Putamen (tissue), 1 donor: ENCODE results near the gene KCNJ9.
A peak's percentile ranks its signal among the peaks of the same experiment; 100 is the strongest.

Experiments
- DNase-seq: peaks from one replicate; pipeline ENCODE4 v3.0.0-alpha.2; 2016; ENCODE audit warnings: low spot score

Gene KCNJ9

DNA sequence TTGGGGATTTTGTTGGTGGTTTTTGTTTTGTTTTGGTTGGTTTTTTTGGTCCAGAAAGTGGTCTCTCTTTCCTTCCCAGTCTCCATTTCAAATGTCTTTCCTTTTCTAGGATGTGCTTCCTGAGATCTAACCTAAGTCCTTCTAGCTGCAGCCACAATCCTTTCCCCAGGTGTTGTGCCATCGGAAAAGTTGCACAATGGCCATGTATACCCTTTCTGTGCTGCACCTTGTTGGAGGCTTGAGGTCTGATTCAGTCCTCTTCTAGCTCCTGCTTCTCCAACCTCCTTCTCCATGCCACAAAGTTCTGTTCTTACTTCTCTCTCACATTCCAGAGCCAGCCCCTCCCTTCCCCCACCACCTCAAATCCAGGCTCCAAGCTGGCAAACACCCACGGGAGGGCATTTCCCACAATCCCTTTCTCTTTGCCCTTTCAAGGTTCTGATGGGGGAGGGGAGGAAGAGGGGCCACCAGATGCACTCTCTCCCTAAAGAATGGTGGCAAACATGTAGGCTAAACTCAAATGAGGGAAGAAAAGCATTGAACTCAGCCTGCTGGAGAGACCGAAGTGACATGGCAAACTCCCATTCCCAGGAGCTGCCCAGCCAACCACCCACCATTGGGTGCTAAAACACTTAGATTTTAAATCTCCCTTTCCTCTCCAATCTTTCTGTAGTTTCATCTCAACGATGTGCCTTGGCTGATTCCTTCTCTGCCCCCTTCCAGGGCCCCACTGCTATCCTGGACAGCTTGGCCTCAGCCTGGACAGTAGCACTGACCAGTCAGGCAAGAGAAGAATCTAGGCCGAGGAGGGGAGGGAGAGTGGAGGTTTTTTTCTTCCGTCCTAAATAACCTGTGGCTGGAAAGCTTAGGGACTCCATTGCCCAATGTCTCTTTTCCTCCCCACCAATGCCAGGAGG, 14.3 kb upstream of the KCNJ9 start:
- DNase-seq: no peak

GRCh38 chr1:160068225-160068624, 13.1 kb upstream of the KCNJ9 start:
- peak; percentile 98 for DNase-seq

DNA sequence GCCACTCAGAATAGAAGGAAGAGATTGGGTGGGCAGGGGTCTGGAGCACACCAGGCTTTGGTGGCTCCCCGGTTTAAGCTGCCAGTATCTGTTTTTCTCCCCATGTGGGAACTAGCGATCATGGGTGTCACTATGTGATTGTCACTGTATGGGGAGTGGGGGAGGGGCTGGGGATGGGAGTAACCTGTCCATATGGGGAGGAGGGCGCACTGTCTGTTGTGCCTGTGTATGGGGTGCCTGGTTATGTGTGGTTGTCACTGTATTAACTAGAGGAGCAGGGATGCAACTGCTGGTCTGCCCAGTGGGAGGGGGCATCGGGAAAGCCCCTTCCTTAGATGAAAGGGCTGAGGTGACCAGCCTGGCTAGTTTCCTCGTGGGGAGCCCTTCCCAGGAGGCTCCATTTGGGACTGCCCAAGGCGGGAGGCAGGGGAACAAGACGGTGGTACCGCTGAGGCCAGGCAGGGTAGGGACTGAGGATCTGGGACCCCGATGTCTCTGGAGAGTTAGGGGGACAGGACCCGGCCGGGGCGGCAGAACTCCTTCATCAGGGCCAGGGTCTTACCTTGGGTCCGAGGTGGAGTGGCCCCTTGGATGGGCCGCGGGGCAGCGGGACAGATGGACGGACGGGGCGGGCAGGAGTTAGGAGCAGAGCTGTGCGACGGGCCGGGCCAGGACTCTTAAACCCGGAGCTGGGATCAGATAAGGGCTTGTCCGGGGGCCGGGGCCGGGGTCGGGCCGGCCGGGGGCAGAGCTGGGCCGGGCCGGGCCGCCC, 11.7 kb upstream of the KCNJ9 start, which contains the start of gene KCNJ10:
Gene KCNJ10, minus strand, starts transcription at position 701 of the 772 bp plus-strand sequence. CDS start 27,628 bp downstream, outside the sequence.
- DNase-seq: no peak

- peak; percentile 95 for DNase-seq
Observed at GRCh38 chr1:160070243-160071163, 10.8 kb upstream of the KCNJ9 start.

- DNase-seq: no peak
Observed at GRCh38 chr1:160071289-160071688, 10.0 kb upstream of the KCNJ9 start.

DNA sequence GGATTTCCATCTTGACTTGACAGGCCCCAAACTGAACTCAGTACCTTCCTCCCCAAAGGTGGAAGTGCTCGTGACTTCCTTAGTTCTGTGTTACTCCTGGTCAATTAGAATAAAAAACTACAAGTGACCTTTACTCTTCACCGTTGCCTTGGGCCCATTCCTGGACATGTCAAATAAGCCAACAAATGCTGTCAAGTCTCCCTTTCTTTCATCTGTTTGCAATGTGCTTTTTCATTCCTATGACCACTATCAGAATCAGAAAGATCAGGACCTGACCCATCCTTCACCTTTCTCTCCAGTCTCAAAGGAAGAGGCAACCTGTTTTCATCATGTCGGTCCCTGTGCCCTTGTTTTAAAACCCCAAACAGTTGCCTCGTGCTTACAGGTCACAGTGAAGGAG, 6.5 kb upstream of the KCNJ9 start:
- DNase-seq: no peak

- no peak for DNase-seq
Observed at GRCh38 chr1:160075836-160076235, 5.5 kb upstream of the KCNJ9 start.

DNA sequence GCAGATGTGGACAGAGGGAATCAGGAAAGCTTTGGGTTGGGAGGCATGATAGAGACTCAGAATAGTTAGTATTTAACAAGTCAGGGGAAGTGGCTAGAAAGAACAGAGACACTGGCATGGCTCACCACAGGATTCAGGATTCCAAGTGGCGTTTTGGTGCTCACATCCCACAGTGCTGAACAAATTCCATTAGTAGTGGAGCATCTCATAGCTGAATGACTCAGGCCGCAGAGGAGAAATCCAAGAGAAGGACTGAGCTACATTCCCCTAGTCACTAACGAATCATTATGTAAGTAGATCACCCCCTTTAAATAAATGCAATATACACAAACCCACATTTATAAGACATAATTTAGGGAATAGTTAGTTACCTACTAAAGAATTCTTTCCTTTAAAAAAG, 5.0 kb upstream of the KCNJ9 start:
- DNase-seq: no peak

GRCh38 chr1:160077486-160077885, 3.9 kb upstream of the KCNJ9 start:
- DNase-seq: no peak

- peak; percentile 82 for DNase-seq
Observed at GRCh38 chr1:160078512-160079195, 2.7 kb upstream of the KCNJ9 start.

- DNase-seq: no peak
Observed at GRCh38 chr1:160079448-160079847, 1.9 kb upstream of the KCNJ9 start.

DNA sequence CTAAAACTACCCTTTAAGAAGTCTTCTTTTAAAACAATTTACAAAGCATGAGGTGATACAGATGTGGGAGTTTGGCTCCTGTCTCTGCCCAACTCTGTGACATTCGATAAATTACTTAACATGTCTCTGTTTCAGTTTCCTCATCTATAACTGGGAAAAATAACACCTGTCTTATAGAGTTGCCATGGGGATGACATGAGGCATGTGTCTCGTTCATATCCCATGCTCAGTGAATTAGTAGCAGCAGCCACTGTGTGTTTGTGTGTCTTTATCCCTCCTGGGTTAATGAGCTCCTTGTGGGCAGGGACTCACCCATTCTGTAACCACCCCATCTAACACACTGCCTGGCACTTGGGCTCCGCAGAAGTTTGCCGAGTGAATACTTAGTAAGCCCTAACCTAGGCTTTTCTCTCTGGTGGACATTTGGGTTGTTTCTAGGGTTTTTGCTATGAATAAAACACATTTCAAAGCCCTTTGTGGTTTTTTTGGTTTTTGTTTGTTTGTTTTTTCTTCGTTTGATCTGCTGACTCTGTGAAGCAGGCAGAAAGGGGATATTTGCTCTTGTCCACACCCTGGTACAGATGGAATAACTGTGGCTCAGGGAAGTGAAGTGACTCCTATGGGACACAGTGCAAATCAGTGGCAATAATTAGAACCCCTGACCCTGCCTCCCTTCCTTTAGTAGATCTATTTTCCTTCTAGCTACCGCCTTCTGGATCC, 797 bp upstream of the KCNJ9 start:
- no peak for DNase-seq

DNA sequence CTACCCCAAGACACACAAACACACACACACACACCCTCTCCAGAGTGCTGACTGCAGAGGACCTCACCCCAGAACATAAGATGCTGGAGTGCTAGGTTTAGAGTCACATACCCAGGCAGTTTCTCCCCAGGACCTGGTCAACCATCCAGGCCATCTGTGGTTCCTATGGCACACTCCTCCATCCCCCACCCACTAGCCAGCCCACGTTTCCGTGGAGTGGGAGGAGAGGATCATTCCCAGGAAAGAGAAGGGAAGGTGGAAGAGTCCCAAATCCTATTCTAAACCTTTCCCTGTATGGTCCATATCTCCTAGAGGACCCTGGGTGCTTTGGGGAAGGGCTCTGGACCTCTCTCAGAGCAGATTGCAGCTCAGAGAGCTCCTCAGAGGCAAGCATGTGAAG, 1.1 kb downstream of the KCNJ9 start:
- DNase-seq: no peak

DNA sequence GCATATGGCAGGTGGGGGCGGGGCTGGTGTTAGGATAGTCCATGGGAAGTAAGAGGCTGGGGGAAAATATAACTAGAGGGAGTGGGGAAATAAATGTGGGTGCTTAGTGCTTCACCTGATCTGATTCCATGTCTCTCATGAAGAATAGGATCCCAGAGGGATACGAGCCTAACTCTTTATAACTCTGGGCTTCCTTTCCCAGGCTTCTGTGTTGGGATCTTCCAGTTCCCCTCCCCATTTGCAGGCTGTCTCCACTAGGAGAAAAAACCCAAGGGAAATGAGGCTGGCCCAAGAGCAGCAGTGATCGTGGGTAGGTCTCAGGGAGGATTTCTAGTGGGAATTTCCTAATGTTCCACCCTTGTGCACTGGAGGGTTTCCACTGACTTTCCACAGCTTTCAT, 1.6 kb downstream of the KCNJ9 start:
- no peak for DNase-seq

DNA sequence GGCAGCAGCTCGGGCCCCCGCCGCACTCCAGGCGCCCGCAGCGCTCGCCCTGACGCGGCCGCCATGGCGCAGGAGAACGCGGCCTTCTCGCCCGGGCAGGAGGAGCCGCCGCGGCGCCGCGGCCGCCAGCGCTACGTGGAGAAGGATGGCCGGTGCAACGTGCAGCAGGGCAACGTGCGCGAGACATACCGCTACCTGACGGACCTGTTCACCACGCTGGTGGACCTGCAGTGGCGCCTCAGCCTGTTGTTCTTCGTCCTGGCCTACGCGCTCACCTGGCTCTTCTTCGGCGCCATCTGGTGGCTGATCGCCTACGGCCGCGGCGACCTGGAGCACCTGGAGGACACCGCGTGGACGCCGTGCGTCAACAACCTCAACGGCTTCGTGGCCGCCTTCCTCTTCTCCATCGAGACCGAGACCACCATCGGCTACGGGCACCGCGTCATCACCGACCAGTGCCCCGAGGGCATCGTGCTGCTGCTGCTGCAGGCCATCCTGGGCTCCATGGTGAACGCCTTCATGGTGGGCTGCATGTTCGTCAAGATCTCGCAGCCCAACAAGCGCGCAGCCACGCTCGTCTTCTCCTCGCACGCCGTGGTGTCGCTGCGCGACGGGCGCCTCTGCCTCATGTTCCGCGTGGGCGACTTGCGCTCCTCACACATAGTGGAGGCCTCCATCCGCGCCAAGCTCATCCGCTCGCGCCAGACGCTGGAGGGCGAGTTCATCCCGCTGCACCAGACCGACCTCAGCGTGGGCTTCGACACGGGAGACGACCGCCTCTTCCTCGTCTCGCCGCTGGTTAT, 2.8 kb downstream of the KCNJ9 start:
- DNase-seq: no peak

DNA sequence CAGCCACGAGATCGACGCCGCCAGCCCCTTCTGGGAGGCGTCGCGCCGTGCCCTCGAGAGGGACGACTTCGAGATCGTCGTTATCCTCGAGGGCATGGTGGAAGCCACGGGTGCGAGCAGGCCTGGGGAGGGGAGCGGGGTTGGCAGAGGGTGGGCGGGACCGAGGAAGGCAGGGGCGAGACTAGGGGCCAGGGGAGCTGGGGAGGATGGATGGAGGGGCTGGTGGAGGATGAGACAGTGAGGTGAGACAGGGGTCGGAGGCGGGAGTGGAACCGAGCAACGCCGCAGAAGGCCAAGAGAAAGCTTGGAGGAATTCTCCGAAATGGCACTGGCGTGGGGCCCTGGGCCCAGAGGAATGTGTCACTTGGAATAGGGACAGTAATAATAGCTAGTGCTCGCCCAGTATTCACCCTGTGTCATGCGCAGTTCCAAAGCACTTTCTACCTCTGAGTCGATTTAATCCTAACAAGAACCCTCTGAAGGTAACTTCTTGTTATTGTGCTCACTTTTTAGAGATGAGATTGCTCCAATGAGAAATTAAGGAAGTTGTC, 3.5 kb downstream of the KCNJ9 start:
- DNase-seq: no peak

GRCh38 chr1:160085686-160086455, 4.5 kb downstream of the KCNJ9 start:
- peak; percentile 88 for DNase-seq

GRCh38 chr1:160086456-160086892, 5.1 kb downstream of the KCNJ9 start:
- DNase-seq: no peak
